Pulmonary artery endothelial cell (primary cell): ENCODE data around the gene TMEM204. TPM values are rescaled to one million over a fixed set of nuclear protein-coding genes. Genes with fewer than 3 reads are reported as not detected.

Experiments used
- DNase-seq: peaks from one replicate; pipeline ENCODE4 v3.0.0-alpha.2; 2011; ENCODE audit warnings: low read depth, low spot score
- total RNA-seq: library from RNA; depleted of rRNA; stranded (reverse); fragments of >200 nt; gene quantifications from 2 replicates; pipeline ENCODE4 v1.2.3, GENCODE V29; 2014

Gene TMEM204
- total RNA-seq: 24.6 and 25.7 TPM in 2 replicates

DNA sequence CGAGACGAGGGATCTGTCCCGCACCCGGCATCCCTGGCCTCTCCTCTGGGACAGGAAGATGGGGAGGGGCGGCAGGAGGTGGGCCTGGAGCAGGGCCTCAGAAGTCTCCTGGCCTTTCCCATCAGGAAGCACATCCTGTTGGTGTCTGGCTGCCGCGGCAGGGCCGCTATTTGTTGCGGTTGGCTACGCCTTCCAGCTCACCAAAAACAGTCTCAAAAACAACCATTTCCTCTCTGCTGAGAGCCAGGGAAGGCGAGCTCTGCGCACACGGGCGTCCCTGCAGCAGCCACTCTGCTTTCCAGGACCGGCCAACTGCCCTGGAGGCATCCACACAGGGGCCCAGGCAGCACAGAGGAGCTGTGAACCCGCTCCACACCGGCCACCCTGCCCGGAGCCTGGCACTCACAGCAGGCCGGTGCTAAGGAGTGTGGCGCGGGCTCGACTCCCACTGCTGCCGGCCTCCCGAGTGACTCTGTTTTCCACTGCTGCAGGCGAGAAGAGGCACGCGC, at the start of gene TMEM204:
Gene TMEM204 (plus strand): TSS at position 224 of the 509 bp plus-strand sequence. CDS start 610 bp downstream, outside the sequence.
- DNase-seq: peak; percentile 47

DNA sequence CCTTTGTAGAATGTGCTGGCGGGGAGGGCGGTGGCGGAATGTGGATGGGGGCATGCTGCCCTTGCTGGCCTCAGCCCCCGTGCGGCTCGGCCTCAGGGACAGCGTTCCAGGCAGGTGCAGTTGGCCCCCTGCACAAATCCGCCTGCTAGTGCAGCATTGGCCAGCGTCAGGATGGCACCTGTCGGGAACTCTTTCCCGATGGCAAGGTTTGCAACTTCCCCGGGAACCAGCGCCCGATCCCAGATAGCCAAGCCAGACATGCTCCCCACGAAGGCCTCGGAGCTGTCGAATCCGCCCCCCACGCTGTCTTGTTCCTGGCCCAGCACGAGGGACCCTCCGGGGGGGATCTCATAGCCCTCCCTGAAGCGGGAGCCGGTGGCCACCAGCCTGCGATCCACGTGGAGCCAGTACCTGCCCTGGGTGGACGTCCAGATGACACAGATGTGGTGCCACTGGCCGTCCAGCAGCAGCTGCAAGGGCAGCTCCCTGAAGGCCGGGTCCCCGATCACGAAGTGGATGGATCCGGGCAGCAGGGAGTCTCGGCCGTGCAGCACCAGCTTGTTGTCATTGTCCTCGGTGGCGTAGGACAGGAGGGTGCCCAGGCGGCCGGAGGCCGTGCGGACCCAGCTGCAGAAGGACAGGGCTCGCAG, 47.5 kb upstream of the TMEM204 start:
- no peak for DNase-seq

DNA sequence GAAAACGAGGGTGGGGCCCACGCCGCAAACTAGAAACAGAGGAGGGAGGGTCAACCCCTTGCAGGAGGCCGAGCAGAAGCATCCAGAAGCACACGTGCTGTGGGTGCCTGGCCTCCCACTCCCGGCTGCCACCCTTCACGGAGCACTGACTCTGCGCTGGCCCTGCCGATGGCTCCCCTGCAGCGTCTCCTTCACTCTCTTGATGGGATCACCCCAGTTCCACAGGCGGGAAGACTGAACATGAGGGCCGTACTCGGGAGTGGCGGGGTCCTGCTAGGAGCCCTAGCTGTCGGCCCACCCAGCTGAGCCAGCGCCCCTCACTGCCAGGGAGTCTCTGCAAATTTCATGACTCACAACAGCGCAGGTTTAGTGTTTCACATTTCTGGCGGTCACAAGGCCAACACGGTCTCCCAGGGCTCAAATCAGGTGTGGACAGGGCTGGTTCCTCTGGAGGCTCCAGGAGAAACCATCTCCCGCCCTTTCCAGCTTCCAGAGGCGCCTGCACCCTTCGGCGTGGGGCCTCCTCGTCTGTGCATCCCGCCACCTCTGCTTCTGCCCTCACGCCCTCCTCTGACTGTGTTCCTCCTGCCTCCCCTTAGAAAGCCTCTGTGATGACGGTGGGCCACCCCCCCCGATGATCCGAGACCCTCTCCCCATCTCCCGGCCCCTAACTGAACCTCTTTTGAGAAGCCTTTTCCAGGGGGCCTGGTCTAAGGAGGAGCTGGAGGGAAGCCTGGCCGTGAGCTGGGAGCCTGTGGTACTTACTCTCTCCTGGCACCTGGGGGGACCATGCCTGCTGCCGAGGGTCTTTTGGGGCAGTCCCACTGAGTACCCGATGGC, 46.7 kb upstream of the TMEM204 start:
- no peak for DNase-seq

DNA sequence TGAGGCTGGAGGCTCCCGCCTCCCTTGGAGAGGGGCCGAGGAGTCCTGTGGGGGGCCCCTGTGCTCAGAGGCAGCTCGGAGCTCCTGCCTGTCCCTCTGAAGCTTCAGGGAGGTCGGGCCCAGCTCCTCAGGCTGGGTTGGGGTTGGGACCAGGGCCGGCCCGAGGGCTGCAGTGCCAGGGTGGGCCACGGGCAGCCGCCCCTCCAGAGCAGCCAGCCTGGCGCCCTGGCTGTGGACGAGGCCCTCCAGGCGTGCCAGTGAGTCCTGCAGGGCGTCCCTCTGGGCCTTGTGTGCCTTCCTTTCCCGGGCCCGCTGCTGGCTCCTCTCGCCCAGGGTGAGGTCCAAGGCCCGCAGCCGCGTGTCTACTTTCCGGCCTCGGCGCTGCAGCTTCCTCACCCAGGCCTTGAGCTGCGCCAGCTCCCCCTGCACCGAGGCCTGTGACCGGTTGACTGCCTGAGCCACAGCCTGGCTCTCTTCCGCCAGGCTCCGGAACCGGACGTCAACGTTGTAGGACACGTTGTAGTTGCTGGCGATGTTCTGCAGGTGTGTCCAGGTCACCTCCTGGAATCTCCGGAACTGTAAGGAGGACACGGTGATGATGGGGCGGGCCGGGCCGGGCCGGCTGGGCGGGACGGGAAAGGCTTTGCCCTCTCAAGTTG, 45.9 kb upstream of the TMEM204 start:
- no peak for DNase-seq

DNA sequence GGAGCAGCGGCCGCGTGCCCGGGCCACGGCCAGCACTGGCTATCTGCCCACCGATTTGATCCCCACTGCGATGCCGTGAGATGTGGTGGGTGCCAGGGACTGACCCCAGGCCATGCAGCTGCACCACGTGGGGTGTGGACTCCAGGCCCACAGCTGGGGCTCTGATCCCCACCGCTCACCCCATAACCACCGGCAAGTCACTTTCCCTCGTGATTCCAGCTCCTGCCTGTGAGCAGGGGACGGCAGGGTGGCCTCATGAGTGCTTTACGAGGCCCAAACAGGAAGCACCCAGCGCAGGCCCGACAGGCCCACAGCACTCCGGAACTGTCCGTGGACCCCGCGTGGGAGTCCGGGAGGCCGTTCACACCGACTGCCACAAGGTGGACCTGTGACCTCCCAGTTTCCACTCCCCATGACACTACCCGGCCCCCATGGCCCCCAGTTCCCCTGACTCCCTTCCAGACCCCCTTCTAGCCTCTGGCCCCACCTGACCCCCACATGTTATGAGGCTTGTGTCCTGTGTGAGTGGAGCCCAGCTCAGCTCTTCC, 45.3 kb upstream of the TMEM204 start:
- DNase-seq: no peak

DNA sequence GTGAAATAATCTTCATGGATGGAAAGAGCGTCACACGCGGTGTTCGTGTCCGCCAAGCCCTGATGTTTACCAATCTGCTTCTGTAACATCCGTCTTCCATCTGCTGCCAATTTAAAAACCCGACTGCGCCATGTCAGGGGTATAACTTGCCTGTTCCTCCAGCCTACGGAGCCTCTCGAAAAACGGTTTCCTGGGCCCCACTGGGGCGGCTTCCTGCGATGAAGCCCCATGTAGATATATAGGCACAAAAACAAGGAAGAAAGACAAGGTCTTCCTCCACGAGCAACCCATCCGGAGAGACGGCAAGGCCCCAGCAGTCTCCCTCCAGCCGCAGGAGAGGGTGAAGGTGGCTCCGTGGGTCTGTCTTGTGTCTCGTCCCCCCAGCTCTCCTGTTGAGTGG, 44.8 kb upstream of the TMEM204 start, which contains the start of gene PTX4:
Gene PTX4 (minus strand): TSS at position 326 of the 400 bp plus-strand sequence. CDS start 35 bp downstream, at position 291.
- no peak for DNase-seq

DNA sequence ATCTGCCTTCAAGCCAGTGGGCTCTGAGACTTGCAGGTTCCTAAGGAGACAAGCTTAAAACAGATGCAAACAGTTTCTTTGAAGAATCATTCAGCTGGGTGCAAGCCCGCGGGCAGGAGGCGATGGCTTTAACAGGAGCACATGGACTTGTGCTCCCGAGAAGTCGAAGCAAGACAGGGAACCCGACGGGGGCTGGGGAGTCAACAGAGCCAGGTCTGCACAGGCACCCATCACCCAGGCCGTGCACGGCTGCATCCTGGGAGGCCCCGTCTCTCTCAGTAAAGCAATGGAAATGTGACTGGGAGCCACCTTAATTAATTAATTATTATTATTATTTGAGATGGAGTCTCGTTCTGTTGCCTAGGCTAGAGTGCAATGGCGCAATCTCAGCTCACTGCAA, 44.4 kb upstream of the TMEM204 start:
- DNase-seq: no peak

DNA sequence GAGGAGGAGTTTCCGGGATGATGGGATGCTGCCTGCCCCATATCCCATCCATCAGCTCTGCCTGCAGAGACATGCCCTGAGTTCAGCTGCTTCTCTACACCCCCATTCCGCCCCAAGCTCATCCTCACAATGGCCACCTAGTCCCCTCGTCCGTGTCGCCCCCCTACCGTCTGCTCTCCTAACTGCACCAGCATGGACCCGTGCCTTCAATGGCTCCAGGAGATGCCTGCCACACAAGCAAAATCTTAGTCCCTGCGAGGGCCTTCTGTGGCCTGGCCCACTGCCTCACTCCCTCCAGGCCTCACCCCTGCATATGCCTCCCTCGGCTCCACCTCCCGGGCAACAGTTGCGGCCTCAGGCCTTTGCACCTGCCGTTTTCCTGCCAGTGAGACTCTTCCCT, 42.1 kb upstream of the TMEM204 start:
- no peak for DNase-seq

DNA sequence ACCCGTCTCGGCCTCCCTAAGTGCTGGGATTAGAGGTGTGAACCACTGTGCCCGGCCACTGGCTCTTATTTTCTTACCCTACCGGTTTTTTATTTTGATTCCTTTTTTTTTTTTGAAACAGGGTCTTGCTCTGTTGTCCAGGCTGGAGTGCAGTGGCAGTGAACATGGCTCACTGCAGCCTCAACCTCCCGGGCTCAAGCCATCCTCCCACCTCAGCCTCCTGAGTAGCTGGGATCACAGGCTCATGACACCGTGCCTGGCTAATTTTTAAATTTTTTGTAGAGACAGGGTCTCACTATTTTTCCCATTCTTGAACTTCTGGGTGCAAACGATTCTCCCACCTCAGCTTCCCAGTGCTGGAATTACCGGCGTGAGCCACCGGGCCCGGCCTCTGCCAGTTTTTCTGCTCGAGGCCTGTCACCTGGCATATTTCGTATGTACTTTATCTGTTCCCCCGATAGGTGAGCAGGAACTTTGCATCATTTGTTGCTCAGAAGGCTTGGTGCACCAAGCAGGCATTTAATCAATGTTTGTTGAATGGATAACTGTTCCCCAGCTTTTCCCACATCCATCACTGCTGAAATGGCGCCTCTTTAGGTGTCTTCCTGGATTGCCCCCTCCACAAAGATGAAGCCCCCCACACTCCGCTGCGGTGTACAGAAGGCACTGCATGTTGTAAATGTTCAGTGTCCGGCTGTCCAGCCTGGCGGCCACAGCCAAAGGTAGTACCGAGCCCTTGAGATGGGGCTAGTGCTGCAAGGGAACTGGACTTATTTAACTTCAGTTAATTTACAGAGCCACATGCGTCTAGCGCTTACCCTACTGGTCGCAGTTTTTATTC, 41.2 kb upstream of the TMEM204 start:
- DNase-seq: no peak

DNA sequence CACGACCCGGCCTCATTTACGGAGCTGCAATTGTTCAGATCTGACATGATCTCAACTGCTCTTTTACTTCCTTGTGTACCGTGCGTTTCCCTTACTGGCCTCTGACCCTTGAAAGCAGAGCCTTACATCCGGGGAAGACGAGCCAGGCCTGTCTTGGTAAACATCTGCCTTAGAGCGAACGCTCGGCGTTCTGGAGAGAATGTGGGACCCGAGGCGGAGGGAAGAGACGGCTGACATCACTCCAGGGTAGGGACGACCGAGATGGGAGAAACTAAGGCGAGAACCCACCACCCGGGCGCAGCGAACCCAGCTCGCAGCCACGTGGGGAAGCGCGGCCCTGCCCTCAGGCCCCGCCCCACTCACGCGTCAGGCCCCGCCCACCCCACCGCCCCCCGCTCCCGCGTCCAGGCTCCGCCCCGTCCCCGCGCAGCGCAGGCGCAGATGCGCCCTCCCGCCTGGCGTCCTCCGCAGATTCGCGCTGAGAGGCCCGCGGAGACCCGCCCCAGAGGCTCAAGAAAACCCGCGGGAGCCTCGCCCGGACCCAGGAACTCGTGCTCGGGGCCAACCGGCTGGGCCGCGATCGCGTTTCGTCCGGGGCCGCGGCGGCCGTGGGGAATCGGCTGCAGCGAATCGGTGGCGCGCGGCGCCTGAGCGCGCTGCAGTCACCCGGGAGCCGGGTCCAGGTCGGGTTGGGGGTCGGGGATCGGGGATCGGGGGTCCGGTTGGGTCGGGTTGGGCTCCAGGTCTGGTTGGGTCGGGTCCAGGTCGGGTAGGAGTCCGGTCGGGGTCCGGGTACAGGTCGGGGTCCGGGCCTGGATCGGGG, 40.3 kb upstream of the TMEM204 start, which contains the start of gene TELO2:
Gene TELO2 (plus strand): TSS at position 438 of the 823 bp plus-strand sequence. CDS start 922 bp downstream, outside the sequence.
- DNase-seq: no peak

DNA sequence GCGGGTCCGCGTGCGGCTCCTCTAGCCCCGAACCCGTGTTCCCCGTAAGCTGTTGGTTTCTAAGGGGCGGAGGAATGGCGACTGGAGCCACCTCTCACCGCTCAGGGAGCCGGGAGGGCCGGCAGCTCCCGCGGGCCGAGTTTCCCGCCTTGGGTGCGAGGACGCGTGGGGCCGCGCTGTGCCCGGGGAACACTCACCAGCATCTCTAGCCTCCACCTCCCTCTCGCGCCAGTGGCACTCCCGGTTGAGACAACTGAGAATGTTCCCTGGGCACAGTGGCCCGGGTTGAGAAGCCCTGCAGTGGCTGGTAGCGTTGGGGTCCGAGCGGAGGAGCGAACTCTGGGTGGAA, 39.7 kb upstream of the TMEM204 start:
- no peak for DNase-seq

DNA sequence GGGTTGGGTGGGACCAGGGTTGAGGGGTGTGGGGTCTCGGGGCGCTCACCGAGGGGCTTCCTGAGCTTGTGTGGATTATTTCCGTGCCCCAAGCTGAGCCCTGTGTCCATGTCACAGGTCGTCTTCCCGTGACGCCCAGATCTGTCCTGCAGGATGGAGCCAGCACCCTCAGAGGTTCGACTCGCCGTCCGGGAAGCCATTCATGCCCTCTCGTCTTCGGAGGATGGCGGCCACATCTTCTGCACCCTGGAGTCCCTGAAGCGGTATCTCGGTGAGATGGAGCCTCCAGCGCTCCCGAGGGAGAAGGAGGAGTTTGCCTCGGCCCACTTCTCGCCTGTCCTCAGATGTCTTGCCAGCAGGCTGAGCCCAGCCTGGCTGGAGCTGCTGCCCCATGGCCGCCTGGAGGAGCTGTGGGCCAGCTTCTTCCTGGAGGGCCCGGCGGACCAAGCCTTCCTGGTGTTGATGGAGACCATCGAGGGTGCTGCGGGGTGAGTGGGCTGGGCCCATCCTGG, 39.3 kb upstream of the TMEM204 start:
- peak; percentile 53 for DNase-seq

DNA sequence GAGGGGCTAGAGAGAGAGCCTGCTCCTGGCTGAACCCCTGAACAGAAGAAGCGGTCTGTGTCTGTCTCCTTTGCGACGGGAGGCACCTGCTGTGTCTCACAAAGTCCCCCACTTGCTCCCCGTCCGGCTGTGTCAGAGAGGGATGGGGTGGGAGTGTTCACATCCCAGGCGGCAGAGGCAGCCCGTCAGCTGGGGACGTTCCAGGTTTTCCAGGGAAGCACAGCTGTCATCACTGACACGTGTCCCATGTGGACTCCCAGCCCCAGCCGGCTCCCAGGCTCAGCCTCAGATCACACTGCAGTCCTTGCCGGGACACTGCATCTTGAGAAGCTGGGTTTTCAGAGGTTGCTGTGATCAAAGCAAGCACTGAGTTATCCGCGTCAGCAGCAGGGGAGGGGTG, 38.8 kb upstream of the TMEM204 start:
- no peak for DNase-seq

DNA sequence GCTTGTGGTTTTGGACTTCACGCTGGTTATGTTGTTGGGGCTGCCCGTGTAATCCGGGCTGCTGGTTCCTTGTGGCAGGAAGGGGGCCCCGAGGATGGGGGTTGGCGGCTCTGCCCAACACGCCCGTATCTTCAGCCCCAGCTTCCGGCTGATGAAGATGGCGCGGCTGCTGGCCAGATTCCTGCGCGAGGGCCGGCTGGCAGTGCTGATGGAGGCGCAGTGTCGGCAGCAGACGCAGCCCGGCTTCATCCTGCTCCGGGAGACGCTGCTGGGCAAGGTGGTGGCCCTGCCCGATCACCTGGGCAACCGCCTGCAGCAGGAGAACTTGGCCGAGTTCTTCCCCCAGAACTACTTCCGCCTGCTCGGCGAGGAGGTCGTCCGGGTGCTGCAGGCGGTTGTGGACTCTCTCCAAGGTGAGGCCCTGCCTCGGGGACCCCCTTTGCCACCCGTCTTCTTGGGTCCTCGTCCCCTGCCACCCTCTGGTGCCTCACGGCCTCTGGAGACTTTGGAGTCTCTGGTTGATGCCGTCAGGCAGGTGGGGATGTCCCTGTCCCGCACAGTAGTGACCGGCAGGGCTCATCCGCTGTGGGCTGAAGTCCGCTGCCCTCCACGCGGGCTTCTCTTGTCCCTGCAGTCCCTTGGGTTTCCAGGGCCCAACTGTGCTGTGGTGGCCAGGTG, 38.1 kb upstream of the TMEM204 start:
- no peak for DNase-seq

DNA sequence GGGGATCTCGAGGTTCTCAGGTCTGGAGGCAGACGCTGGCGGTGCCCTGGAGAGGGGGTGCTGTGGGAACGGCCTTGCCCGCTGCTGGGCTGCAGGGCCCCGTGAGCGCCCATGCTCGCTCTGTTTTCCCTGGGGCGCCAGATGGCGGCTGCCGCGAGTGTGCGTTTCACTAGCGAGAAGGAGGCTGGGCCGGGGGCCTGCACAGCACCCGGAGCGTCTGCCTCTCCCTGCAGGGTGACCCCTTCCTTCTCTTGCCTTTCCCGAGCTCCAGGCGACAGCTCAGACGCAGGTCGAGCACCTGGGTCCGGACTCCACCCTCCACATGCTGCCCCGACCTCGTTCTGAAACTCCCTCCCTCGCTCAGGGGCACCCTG, 37.6 kb upstream of the TMEM204 start:
- no peak for DNase-seq

DNA sequence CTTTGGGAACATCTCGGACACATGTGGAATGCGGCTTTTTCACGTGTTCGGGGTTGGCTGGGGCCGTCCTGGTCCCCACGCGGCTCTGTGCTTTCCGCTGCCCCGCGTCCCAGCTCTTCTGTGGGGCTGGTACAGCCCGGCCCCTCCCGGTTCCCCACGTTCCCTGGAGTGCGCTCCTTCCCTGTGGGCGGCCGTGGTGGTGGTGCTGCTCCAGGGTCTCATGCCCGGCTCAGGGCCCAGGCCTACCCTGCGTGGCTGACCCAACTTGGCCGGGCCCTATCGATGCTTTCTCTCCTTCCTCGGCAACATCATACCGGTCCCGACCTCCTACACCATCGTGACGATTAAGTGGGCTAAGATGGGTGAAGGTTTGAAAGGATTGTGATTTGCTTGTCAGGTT, 37.0 kb upstream of the TMEM204 start:
- no peak for DNase-seq

DNA sequence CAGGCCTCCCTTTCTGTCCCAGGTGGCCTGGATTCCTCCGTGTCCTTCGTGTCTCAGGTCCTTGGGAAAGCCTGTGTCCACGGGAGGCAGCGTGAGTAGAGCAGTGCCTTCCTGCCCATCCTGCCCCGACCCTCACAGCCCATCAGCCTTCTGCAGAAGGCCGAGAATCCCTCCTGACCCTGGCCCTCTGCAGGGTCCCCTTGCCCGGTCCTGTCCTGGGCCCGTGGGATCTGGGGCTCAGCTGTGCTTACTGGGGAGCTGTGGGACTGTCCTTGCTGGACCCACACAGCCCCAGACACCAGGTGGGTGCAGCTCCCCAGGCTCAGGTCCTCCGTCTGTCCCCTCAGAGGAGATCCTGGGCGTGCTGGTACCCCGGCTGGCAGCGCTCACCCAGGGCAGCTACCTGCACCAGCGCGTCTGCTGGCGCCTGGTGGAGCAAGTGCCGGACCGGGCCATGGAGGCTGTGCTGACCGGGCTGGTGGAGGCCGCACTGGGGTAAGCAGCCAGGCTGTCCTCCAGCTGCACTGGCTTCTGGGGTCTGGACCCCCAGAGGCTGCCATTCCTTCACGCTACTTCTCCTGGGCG, 36.4 kb upstream of the TMEM204 start:
- DNase-seq: no peak

DNA sequence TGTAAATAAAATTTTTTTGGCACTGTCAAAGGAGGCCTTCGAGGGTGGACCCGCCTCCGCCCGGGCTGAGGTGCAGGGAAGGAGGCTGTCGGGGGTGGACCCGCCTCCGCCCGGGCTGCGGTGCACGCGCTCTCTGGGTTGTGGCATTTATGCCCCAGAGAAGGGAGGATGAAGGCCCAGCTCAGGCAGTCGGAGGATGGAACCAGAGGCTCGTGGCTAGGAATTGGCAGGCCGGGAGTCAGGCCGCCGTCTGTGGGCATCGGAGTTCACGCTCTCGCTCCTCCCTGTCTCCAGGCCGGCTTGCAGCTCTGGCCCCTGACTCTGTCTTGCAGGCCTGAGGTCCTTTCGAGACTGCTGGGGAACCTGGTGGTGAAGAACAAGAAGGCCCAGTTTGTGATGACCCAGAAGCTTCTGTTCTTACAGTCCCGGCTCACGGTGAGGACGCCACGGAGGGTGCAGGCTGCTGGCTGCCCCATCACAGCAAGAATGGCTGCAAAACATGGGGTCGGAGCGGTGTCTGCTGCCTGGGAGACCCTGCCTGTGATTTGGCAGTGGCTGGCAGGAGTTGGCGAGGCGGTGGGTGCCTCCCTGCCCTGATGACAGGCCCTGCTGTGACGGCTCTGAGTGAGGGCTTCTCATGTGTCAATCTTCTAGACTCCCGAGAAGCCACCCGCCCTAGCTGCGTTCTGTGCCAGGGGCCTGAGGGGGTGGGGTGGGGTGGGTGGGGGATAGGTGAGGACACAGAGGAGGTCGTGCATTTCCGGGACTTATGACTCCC, 34.4 kb upstream of the TMEM204 start:
- no peak for DNase-seq
